VCaP (cell line): Measurements from ENCODE around the gene CASQ2.
A peak's percentile ranks its signal among the peaks of the same experiment; 100 is the strongest.

ENCODE experiments used
- H3K27ac ChIP-seq: fragments of 450-650 bp; 2 replicates; pipeline ENCODE4 v1.5.1; 2017
- CTCF ChIP-seq: fragments of 450-650 bp; conservative IDR thresholded peaks from 2 replicates; pipeline ENCODE4 v1.5.1; 2017; ENCODE audit warnings: mild to moderate bottlenecking, moderate library complexity

CASQ2 gene

DNA sequence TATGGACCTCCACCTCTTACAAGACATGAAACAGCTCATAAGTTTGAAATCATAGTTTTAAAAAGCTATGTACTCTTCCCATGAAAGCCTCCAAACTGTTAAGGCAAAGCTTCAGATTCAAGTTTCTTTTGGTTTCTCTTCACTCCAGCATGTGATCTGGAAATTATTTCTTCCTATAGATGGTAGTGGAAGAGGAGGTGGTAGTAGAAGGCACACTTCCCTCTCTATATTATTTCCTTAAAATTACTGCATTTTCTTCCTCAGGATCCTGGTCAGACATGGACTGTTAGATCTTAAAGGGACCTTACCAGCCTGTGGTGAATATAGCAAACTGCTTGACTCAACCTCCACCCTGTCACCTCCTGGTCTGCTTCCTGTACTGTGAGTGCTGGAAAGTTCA is 40.6 kb upstream of the CASQ2 start:
- no peak for TF ChIP-seq CTCF
- H3K27ac ChIP-seq, result peak overlapping the region; percentile 98

DNA sequence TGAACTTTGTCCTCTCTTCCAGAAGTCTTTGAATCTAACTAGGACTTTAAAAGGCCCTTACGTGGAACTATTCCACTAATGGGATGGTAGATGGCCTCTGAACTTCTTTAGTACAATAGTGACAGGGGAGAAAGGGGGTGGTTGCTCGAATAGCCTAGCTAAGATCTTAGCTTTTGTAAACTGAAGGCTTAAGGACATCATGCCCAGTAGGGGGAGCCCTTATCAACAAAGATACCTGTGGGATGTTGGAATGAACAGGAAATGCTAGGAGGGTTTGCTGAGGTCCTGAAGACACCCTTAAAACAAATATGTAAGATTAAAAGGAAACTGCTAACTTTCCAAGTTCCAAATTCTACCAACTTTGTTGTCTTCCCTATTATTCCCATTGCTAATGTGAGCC is 39.2 kb upstream of the CASQ2 start:
- peak overlapping the region; percentile 98; the same call in 1 of the 2 replicates for H3K27ac ChIP-seq
- peak; percentile 79 for TF ChIP-seq CTCF

DNA sequence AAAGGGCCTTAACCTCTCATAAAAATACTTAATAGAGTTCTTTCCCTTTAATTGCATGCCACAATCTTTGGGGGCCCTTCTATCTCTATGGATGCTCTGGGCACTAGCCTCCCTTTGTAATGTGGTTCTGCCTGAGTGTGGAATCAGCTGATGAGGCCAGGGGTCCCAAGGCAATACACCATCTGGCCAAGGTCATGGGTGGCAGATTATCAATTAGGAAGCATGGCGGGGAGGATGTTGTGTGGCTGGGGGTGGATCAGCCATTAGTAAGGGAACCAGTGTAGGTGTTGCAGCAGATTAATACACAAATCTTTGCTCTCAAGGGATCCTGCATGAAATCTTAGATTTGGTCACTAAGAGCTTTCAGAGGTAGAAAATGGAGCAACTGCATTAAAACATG is 37.1 kb upstream of the CASQ2 start:
- H3K27ac ChIP-seq, result no peak overlapping the region
- no peak for TF ChIP-seq CTCF

GRCh38 chr1:115802416-115802815 is 33.9 kb upstream of the CASQ2 start:
- no peak for TF ChIP-seq CTCF
- no peak overlapping the region for H3K27ac ChIP-seq

- no peak for TF ChIP-seq CTCF
- H3K27ac ChIP-seq, result no peak overlapping the region
These were observed 29.0 kb upstream of the CASQ2 start for GRCh38 chr1:115797486-115797885.

- no peak for TF ChIP-seq CTCF
- no peak overlapping the region for H3K27ac ChIP-seq
These were observed 28.4 kb upstream of the CASQ2 start for GRCh38 chr1:115796897-115797296.

GRCh38 chr1:115796036-115796435 is 27.5 kb upstream of the CASQ2 start:
- no peak overlapping the region for H3K27ac ChIP-seq
- no peak for TF ChIP-seq CTCF
